SK-N-SH (cell line): Measurements from ENCODE around the gene AKT3. TPM values are rescaled to one million over a fixed set of nuclear protein-coding genes. Genes with fewer than 3 reads are reported as not detected.

Experiments
- CTCF ChIA-PET: fragments of 300-600, 350-600 bp; formaldehyde crosslinking; extraction: SDS; loops from one replicate; lab custom pipeline; 2021; lab: Yijun Ruan, JAX
- POLR2A ChIA-PET: fragments of 350-600 bp; sonication (Branson Sonifier 250); formaldehyde crosslinking; extraction: SDS; loops from one replicate; lab custom pipeline; 2020; ENCODE audit warnings: antibody characterized with exemption, inconsistent platforms; lab: Yijun Ruan, JAX
- DNase-seq: peaks from one replicate; pipeline ENCODE4 v3.0.0; 2012
- H2AFZ ChIP-seq: fragments of 200-600 bp; sonication (generic); 2 replicates; pipeline ENCODE4 v1.8.1; 2016; ENCODE audit warnings: antibody characterized with exemption, mild to moderate bottlenecking, low read depth
- H3F3A ChIP-seq: fragments of 200-600 bp; sonication (generic); replicated peaks from 2 replicates; pipeline ENCODE3; 2016; ENCODE audit warnings: antibody characterized with exemption, mild to moderate bottlenecking; ENCODE audit not compliant: insufficient read depth
- H3K27ac ChIP-seq, 2 experiments: fragments of 200-500 bp in 1 of 2; fragments of 200-600 bp in 1 of 2; sonication (Bioruptor generic) in 1 of 2; sonication (generic), shearing (Covaris generic) in 1 of 2; 2 replicates each; pipeline versions ENCODE4 v1.5.1 to v1.6.1; 2014 to 2016; ENCODE audit warnings: low read depth in 2 of 2, inconsistent platforms in 1 of 2, low read length in 1 of 2, mild to moderate bottlenecking in 1 of 2, mixed read lengths in 1 of 2
- H3K27me3 ChIP-seq: fragments of 200-600 bp; sonication (generic), shearing (Covaris generic); 2 replicates; pipeline ENCODE4 v1.6.1; 2016; ENCODE audit warnings: mixed run types; ENCODE audit not compliant: insufficient read depth
- H3K36me3 ChIP-seq, 2 experiments: fragments of 200-500 bp in 1 of 2; fragments of 200-600 bp in 1 of 2; sonication (Bioruptor generic) in 1 of 2; sonication (generic) in 1 of 2; replicated peaks in 1 of 2; 2 replicates each; pipeline versions ENCODE3 to v1.5.1; 2014 to 2016; ENCODE audit warnings: low read length in 1 of 2, mild to moderate bottlenecking in 1 of 2; ENCODE audit not compliant: insufficient read depth in 2 of 2, control insufficient read depth in 1 of 2
- H3K4me1 ChIP-seq, 2 experiments: fragments of 200-500 bp in 1 of 2; fragments of 200-600 bp in 1 of 2; sonication (Bioruptor generic) in 1 of 2; sonication (generic), shearing (Covaris generic) in 1 of 2; 2 replicates each; pipeline versions ENCODE4 v1.5.1 to v1.6.1; 2014 to 2016; ENCODE audit warnings: low read depth in 1 of 2, low read length in 1 of 2, mixed run types in 1 of 2; ENCODE audit not compliant: insufficient read depth in 2 of 2, control insufficient read depth in 1 of 2
- H3K4me2 ChIP-seq: fragments of 200-600 bp; sonication (generic), shearing (Covaris generic); 2 replicates; pipeline ENCODE4 v1.6.1; 2017; ENCODE audit warnings: mixed run types
- H3K4me3 ChIP-seq, 2 experiments: fragments of 200-500 bp in 1 of 2; fragments of 200-600 bp in 1 of 2; sonication (Bioruptor generic) in 1 of 2; sonication (generic), shearing (Covaris generic) in 1 of 2; 2 replicates each; pipeline versions ENCODE4 v1.5.1 to v1.8.1; 2014 to 2016; ENCODE audit warnings: low read depth in 2 of 2, inconsistent platforms in 1 of 2, low read length in 1 of 2, mild to moderate bottlenecking in 1 of 2, mixed read lengths in 1 of 2, moderate library complexity in 1 of 2
- H3K79me2 ChIP-seq: fragments of 200-600 bp; sonication (generic); 2 replicates; pipeline ENCODE4 v1.8.1; 2017; ENCODE audit warnings: mild to moderate bottlenecking; ENCODE audit not compliant: insufficient read depth
- H3K9ac ChIP-seq: fragments of 200-600 bp; sonication (generic); 2 replicates; pipeline ENCODE4 v1.6.1; 2017; ENCODE audit warnings: mixed run types
- H3K9me2 ChIP-seq: fragments of 200-600 bp; sonication (generic); 2 replicates; pipeline ENCODE4 v1.6.1; 2017; ENCODE audit warnings: mixed run types
- H3K9me3 ChIP-seq: fragments of 200-600 bp; sonication (generic); 2 replicates; pipeline ENCODE4 v1.6.1; 2017; ENCODE audit warnings: mixed run types, mild to moderate bottlenecking, moderate library complexity
- H4K20me1 ChIP-seq: fragments of 200-600 bp; sonication (generic); 2 replicates; pipeline ENCODE4 v1.6.1; 2017; ENCODE audit warnings: mild to moderate bottlenecking, mixed run types; ENCODE audit not compliant: insufficient read depth
- EZH2phosphoT487 ChIP-seq: fragments of 200-600 bp; sonication (generic); IDR thresholded peaks from 2 replicates; pipeline ENCODE4 v1.6.1; 2017; ENCODE audit warnings: low read depth, mixed run types, mild to moderate bottlenecking, antibody characterized with exemption, moderate library complexity, borderline replicate concordance
- FOXJ3 ChIP-seq: sonication (generic); formaldehyde crosslinking; IDR thresholded peaks from 2 replicates; pipeline ENCODE4 v1.5.1; 2020; ENCODE audit warnings: mild to moderate bottlenecking, missing genetic modification reagents
- GATA2 ChIP-seq: sonication (generic); formaldehyde crosslinking; IDR thresholded peaks from 2 replicates; pipeline ENCODE4 v1.5.0; 2020; ENCODE audit warnings: mild to moderate bottlenecking, missing genetic modification reagents
- JUND ChIP-seq: IDR thresholded peaks from 2 replicates; pipeline ENCODE4 v1.4.0; 2012
- MEF2A ChIP-seq: IDR thresholded peaks from 2 replicates; pipeline ENCODE4 v1.4.0; 2012; ENCODE audit warnings: low read depth, borderline replicate concordance
- MXI1 ChIP-seq: IDR thresholded peaks from 2 replicates; pipeline ENCODE4 v1.6.1; 2012; ENCODE audit warnings: mild to moderate bottlenecking, low read depth, low read length, improper control_type of control experiment
- NFIC ChIP-seq: IDR thresholded peaks from 2 replicates; pipeline ENCODE4 v1.4.0; 2012; ENCODE audit warnings: borderline replicate concordance
- NRF1 ChIP-seq: IDR thresholded peaks from 2 replicates; pipeline ENCODE4 v1.6.1; 2012; ENCODE audit warnings: low read depth, mild to moderate bottlenecking, low read length
- RCOR1 ChIP-seq: fragments of 150-350 bp; IDR thresholded peaks from 2 replicates; pipeline ENCODE4 v1.6.1; 2017; ENCODE audit warnings: antibody characterized with exemption, low read length
- REST ChIP-seq: IDR thresholded peaks from 2 replicates; pipeline ENCODE4 v1.6.1; 2012; ENCODE audit warnings: mild to moderate bottlenecking, low read depth, low read length, moderate library complexity
- RXRA ChIP-seq: IDR thresholded peaks from 2 replicates; pipeline ENCODE4 v1.4.0; 2012; ENCODE audit warnings: low read depth, mild to moderate bottlenecking, borderline replicate concordance
- SIN3A ChIP-seq: IDR thresholded peaks from 2 replicates; pipeline ENCODE4 v1.6.1; 2012; ENCODE audit warnings: low read depth, mild to moderate bottlenecking, low read length, moderate library complexity, borderline replicate concordance
- SMC3 ChIP-seq: IDR thresholded peaks from 2 replicates; pipeline ENCODE4 v1.6.1; 2012; ENCODE audit warnings: low read depth, low read length, improper control_type of control experiment
- TAF1 ChIP-seq: IDR thresholded peaks from 2 replicates; pipeline ENCODE4 v1.6.1; 2012; ENCODE audit warnings: low read depth, mild to moderate bottlenecking, low read length, moderate library complexity, borderline replicate concordance
- TEAD4 ChIP-seq: IDR thresholded peaks from 2 replicates; pipeline ENCODE4 v1.4.0; 2012; ENCODE audit warnings: mild to moderate bottlenecking, borderline replicate concordance; ENCODE audit not compliant: insufficient read depth
- USF1 ChIP-seq: IDR thresholded peaks from 2 replicates; pipeline ENCODE4 v1.4.0; 2012; ENCODE audit warnings: low read depth, borderline replicate concordance
- USF2 ChIP-seq: fragments of 150-350 bp; IDR thresholded peaks from 2 replicates; pipeline ENCODE4 v1.6.1; 2017; ENCODE audit warnings: antibody characterized with exemption, low read length, low read depth, borderline replicate concordance
- YY1 ChIP-seq: IDR thresholded peaks from 2 replicates; pipeline ENCODE4 v1.4.0; 2012; ENCODE audit warnings: low read depth, mild to moderate bottlenecking
- WGBS: methylation state at CpG from one replicate; pipeline ENCODE4 v1.1.6; 2017; ENCODE audit warnings: low lambda C conversion rate; 5-methylcytosine and 5-hydroxymethylcytosine counted together
- polyA plus RNA-seq, 3 experiments: library from polyadenylated mRNA; depleted of rRNA; stranded (reverse); fragments of >200 nt; gene quantifications; 2 replicates each; pipeline ENCODE4 v1.2.3, GENCODE V29; 2012

The AKT3 gene
- polyA plus RNA-seq, 1 of the 3 experiments (the other 2 are of a cell fraction) = 12.7 TPM

GRCh38 chr1:243496187-243496646, 353.8 kb downstream of the AKT3 start (continued):
- no peak for TF ChIP-seq YY1
- no peak for TF ChIP-seq MXI1
- no peak for TF ChIP-seq TEAD4
- no peak for TF ChIP-seq EZH2phosphoT487
- TF ChIP-seq TAF1 = no peak
- no peak for TF ChIP-seq SMC3
- TF ChIP-seq MEF2A = no peak

GRCh38 chr1:243495442-243496186, 354.4 kb downstream of the AKT3 start:
- H3K9me2 ChIP-seq = no peaks in the 10 kb centered on the region
- no peak overlapping the region for H3K4me2 ChIP-seq
- TF ChIP-seq USF2 = no peak
- no peak for TF ChIP-seq JUND
- no peak for TF ChIP-seq MEF2A
- TF ChIP-seq NFIC = no peak
- TF ChIP-seq RXRA = no peak
- TF ChIP-seq REST = no peak
- TF ChIP-seq RCOR1 = no peak
- no peak for TF ChIP-seq TEAD4
- no peak for TF ChIP-seq SIN3A
- no peak for TF ChIP-seq USF1
- no peak for TF ChIP-seq FOXJ3 (CRISPR knock-in tag)
- TF ChIP-seq GATA2 = no peak
- TF ChIP-seq YY1 = no peak
- no peak for TF ChIP-seq NRF1
- no peak for TF ChIP-seq TAF1
- TF ChIP-seq EZH2phosphoT487 = no peak
- H3K9me3 ChIP-seq = no peaks in the 10 kb centered on the region
- DNase-seq = no peak
- CTCF ChIA-PET = interaction anchor here (1.0 to 1.2 kb wide), 3 partner anchors 20 to 778 kb away, joined by 3 to 4 read pairs (median 3); no protein-coding TSS in a partner anchor
- H3K27me3 ChIP-seq = no peaks in the 10 kb centered on the region
- H2AFZ ChIP-seq = no peak overlapping the region
- no peaks in the 10 kb centered on the region for H4K20me1 ChIP-seq
- H3K9ac ChIP-seq = no peak overlapping the region
- peaks cover 18 to 22% of the 10 kb centered on the region in 2 experiments for H3K36me3 ChIP-seq
- WGBS = 95% methylated on average over 21 of the region's 24 CpGs
- peaks cover 7 to 38% of the 10 kb centered on the region in 2 experiments; a peak in 1 of 4 replicates for H3K4me1 ChIP-seq
- H3K27ac ChIP-seq = peak overlapping the region in 1 of 2 experiments; percentile 39; a peak in 1 of 4 replicates
- no peak overlapping the region for H3K4me3 ChIP-seq
- no peaks in the 10 kb centered on the region for H3K79me2 ChIP-seq
- POLR2A ChIA-PET = no interaction called here
- peaks cover 24% of the 10 kb centered on the region for H3F3A ChIP-seq
